ENCODE data around the gene MRO. TPM values are rescaled to one million over a fixed set of nuclear protein-coding genes. Genes with fewer than 3 reads are reported as not detected.

The MRO gene
- total RNA-seq, 1 experiment from 2014 or later: 0.32 TPM

GRCh38 chr18:50776383-50776782, 43.4 kb downstream of the MRO start:
- CTCF ChIA-PET: no interaction called here

GRCh38 chr18:50775726-50776125, 44.1 kb downstream of the MRO start:
- Histone ChIP-seq H3K4me3 (ENCODE audit: low read depth, low read length, poor library complexity, severe bottlenecking) (no peak overlapping the region), H3K27ac (ENCODE audit: low read depth, low read length, poor library complexity, severe bottlenecking) (no peak overlapping the region), H3K4me1 (ENCODE audit: insufficient read depth, low read length, poor library complexity, severe bottlenecking) (no peaks in the 10 kb centered on the region), H3K9me3 (ENCODE audit: low read depth, low read length, poor library complexity, severe bottlenecking) (no peaks in the 10 kb centered on the region), H3K36me3 (ENCODE audit: insufficient read depth, low read length, poor library complexity, severe bottlenecking) (no peaks in the 10 kb centered on the region), H3K27me3 (replicated peaks; ENCODE audit: insufficient read depth, low read depth, low read length, poor library complexity) (peaks cover 45% of the 10 kb centered on the region)
- DNase-seq (ENCODE audit: low spot score): no peak
- ChIA-PET CTCF (no interaction called here), POLR2A (ENCODE audit: low non-redundant PET) (no interaction called here)
- intact Hi-C loops (cut with micrococcal nuclease; ENCODE audit: unreplicated experiment): no loop called here
- TF ChIP-seq CTCF (conservative IDR thresholded peaks at IDR 0.05; ENCODE audit: low read depth, low read length) (no peak), EZH2 (IDR thresholded peaks at IDR 0.05; ENCODE audit: borderline replicate concordance, low read depth, low read length, poor library complexity, severe bottlenecking) (no peak)
- BruUV-seq (replicated peaks): no TSS peak

More at GRCh38 chr18:50776383-50776782, 43.4 kb downstream of the MRO start:
- H3K36me3 ChIP-seq (ENCODE audit: insufficient read depth, low read length, poor library complexity, severe bottlenecking): no peaks in the 10 kb centered on the region
- no peak overlapping the region for H3K27ac ChIP-seq (ENCODE audit: low read depth, low read length, poor library complexity, severe bottlenecking)
- BruUV-seq (replicated peaks): no TSS peak
- no peaks in the 10 kb centered on the region for H3K9me3 ChIP-seq (ENCODE audit: low read depth, low read length, poor library complexity, severe bottlenecking)
- no peak for DNase-seq (ENCODE audit: low spot score)
- TF ChIP-seq CTCF (conservative IDR thresholded peaks at IDR 0.05; ENCODE audit: low read depth, low read length): no peak
- intact Hi-C loops (cut with micrococcal nuclease; ENCODE audit: unreplicated experiment): no loop called here
- no peak overlapping the region for H3K4me3 ChIP-seq (ENCODE audit: low read depth, low read length, poor library complexity, severe bottlenecking)
- POLR2A ChIA-PET (ENCODE audit: low non-redundant PET): no interaction called here
- H3K27me3 ChIP-seq (replicated peaks; ENCODE audit: insufficient read depth, low read depth, low read length, poor library complexity): peaks cover 45% of the 10 kb centered on the region
- H3K4me1 ChIP-seq (ENCODE audit: insufficient read depth, low read length, poor library complexity, severe bottlenecking): no peaks in the 10 kb centered on the region

- no peak for DNase-seq (ENCODE audit: low spot score)
- BruUV-seq (replicated peaks): no TSS peak
- no peaks in the 10 kb centered on the region for H3K4me1 ChIP-seq (ENCODE audit: insufficient read depth, low read length, poor library complexity, severe bottlenecking)
- CTCF ChIA-PET: no interaction called here
- TF ChIP-seq EZH2 (IDR thresholded peaks at IDR 0.05; ENCODE audit: borderline replicate concordance, low read depth, low read length, poor library complexity, severe bottlenecking) (no peak), CTCF (conservative IDR thresholded peaks at IDR 0.05; ENCODE audit: low read depth, low read length) (no peak)
- H3K27me3 ChIP-seq (replicated peaks; ENCODE audit: insufficient read depth, low read depth, low read length, poor library complexity): peaks cover 41% of the 10 kb centered on the region
- POLR2A ChIA-PET (ENCODE audit: low non-redundant PET): no interaction called here
- intact Hi-C loops (cut with micrococcal nuclease; ENCODE audit: unreplicated experiment): no loop called here
- no peak overlapping the region for H3K27ac ChIP-seq (ENCODE audit: low read depth, low read length, poor library complexity, severe bottlenecking)
- no peaks in the 10 kb centered on the region for H3K36me3 ChIP-seq (ENCODE audit: insufficient read depth, low read length, poor library complexity, severe bottlenecking)
- H3K4me3 ChIP-seq (ENCODE audit: low read depth, low read length, poor library complexity, severe bottlenecking): no peak overlapping the region
- no peaks in the 10 kb centered on the region for H3K9me3 ChIP-seq (ENCODE audit: low read depth, low read length, poor library complexity, severe bottlenecking)
Observed at GRCh38 chr18:50775207-50775606, 44.6 kb downstream of the MRO start.
